ENCODE results near the gene ENTPD6. TPM values are rescaled to one million over a fixed set of nuclear protein-coding genes. Genes with fewer than 3 reads are reported as not detected.
"Not testable (repeated sequence)": the region's sequence is repeated elsewhere in the genome, so short reads cannot be mapped to it uniquely, and the experiment has no call there.

Gene ENTPD6
- polyA plus RNA-seq, 1 experiment, result 70.8 TPM

- peaks cover 11% of the 10 kb centered on the region for H3K36me3 ChIP-seq (ENCODE audit: control insufficient read depth, insufficient read depth, low read length)
- TF ChIP-seq CTCF (IDR thresholded peaks at IDR 0.05; ENCODE audit: insufficient read depth, low read depth, low read length), result no peak
- DNase-seq (ENCODE audit: low read depth), result no peak
- H3K4me3 ChIP-seq (ENCODE audit: low read depth, low read length), result no peak overlapping the region
- H3K27me3 ChIP-seq (ENCODE audit: control insufficient read depth, insufficient read depth, low read length), result no peaks in the 10 kb centered on the region
- POLR2A ChIA-PET, result no interaction called here
- CTCF ChIA-PET, result interaction anchor here (1.3 kb wide), 1 partner anchor 10 kb away, joined by 3 read pairs; the partner anchor contains the start of gene PYGB
Measured at GRCh38 chr20:25257756-25258475, 62.4 kb downstream of the ENTPD6 start.

- TF ChIP-seq CTCF (IDR thresholded peaks at IDR 0.05; ENCODE audit: insufficient read depth, low read depth, low read length), result no peak
- Histone ChIP-seq H3K4me3 (ENCODE audit: low read depth, low read length) (no peak overlapping the region), H3K36me3 (ENCODE audit: control insufficient read depth, insufficient read depth, low read length) (peaks cover 11% of the 10 kb centered on the region), H3K27me3 (ENCODE audit: control insufficient read depth, insufficient read depth, low read length) (no peaks in the 10 kb centered on the region)
- POLR2A ChIA-PET, result no interaction called here
- CTCF ChIA-PET, result interaction anchor here (1.3 kb wide), 1 partner anchor 11 kb away, joined by 3 read pairs; the partner anchor contains the start of gene PYGB
- DNase-seq (ENCODE audit: low read depth), result no peak
Measured at GRCh38 chr20:25258476-25258805, 62.9 kb downstream of the ENTPD6 start.

- H3K36me3 ChIP-seq (ENCODE audit: control insufficient read depth, insufficient read depth, low read length), result peaks cover 11% of the 10 kb centered on the region
- no peak overlapping the region for H3K4me3 ChIP-seq (ENCODE audit: low read depth, low read length)
- CTCF ChIA-PET, result interaction anchor here (1.3 kb wide), 1 partner anchor 11 kb away, joined by 3 read pairs; the partner anchor contains the start of gene PYGB
- DNase-seq (ENCODE audit: low read depth), result no peak
- POLR2A ChIA-PET, result no interaction called here
- H3K27me3 ChIP-seq (ENCODE audit: control insufficient read depth, insufficient read depth, low read length), result no peaks in the 10 kb centered on the region
- TF ChIP-seq CTCF (IDR thresholded peaks at IDR 0.05; ENCODE audit: insufficient read depth, low read depth, low read length), result no peak
Measured at GRCh38 chr20:25258828-25259227, 63.3 kb downstream of the ENTPD6 start.

GRCh38 chr20:25259358-25259757 is 63.8 kb downstream of the ENTPD6 start:
- Histone ChIP-seq H3K4me3 (ENCODE audit: low read depth, low read length) (no peak overlapping the region), H3K36me3 (ENCODE audit: control insufficient read depth, insufficient read depth, low read length) (peaks cover 11% of the 10 kb centered on the region), H3K27me3 (ENCODE audit: control insufficient read depth, insufficient read depth, low read length) (no peaks in the 10 kb centered on the region)
- TF ChIP-seq CTCF (IDR thresholded peaks at IDR 0.05; ENCODE audit: insufficient read depth, low read depth, low read length), result no peak
- ChIA-PET CTCF (no interaction called here), POLR2A (no interaction called here)
- DNase-seq (ENCODE audit: low read depth), result no peak

- peaks cover 11% of the 10 kb centered on the region for H3K36me3 ChIP-seq (ENCODE audit: control insufficient read depth, insufficient read depth, low read length)
- no peak overlapping the region for H3K4me3 ChIP-seq (ENCODE audit: low read depth, low read length)
- TF ChIP-seq CTCF (IDR thresholded peaks at IDR 0.05; ENCODE audit: insufficient read depth, low read depth, low read length), result no peak
- DNase-seq (ENCODE audit: low read depth), result no peak
- H3K27me3 ChIP-seq (ENCODE audit: control insufficient read depth, insufficient read depth, low read length), result no peaks in the 10 kb centered on the region
- ChIA-PET CTCF (no interaction called here), POLR2A (no interaction called here)
Measured at GRCh38 chr20:25259788-25260254, 64.3 kb downstream of the ENTPD6 start.

- H3K36me3 ChIP-seq (ENCODE audit: control insufficient read depth, insufficient read depth, low read length); POLR2A ChIA-PET: not testable (repeated sequence)
Measured at GRCh38 chr20:25260770-25261437, 65.4 kb downstream of the ENTPD6 start.

More at GRCh38 chr20:25260770-25261437, 65.4 kb downstream of the ENTPD6 start:
- CTCF ChIA-PET; H3K4me3 ChIP-seq (ENCODE audit: low read depth, low read length); H3K27me3 ChIP-seq (ENCODE audit: control insufficient read depth, insufficient read depth, low read length); DNase-seq (ENCODE audit: low read depth): not testable (repeated sequence)
